Naive B cell (primary cell): Measurements from ENCODE around the gene SEL1L3. TPM values are rescaled to one million over a fixed set of nuclear protein-coding genes. Genes with fewer than 3 reads are reported as not detected.

ENCODE experiments used
- ATAC-seq, 2 donors: fragments of 150-1000 bp; cut with Tn5 transposase; 2 replicates each; pipeline ENCODE4 v1.10.0; 2021; ENCODE audit warnings: low read depth in 2 of 2, mild to moderate bottlenecking in 2 of 2, moderate library complexity in 2 of 2
- DNase-seq: peaks from one replicate; pipeline ENCODE4 v3.0.0; 2022
- H3K27ac Mint-ChIP-seq, 6 donors: one replicate each; pipeline ENCODE4 v1.8.0; 2020 to 2022; ENCODE audit warnings: mild to moderate bottlenecking in 6 of 6, mixed read lengths in 6 of 6, moderate library complexity in 5 of 6, inconsistent platforms in 2 of 6
- H3K27me3 Mint-ChIP-seq, 3 donors: one replicate each; pipeline ENCODE4 v1.8.0; 2021 to 2022; ENCODE audit warnings: mixed read lengths in 3 of 3, mild to moderate bottlenecking in 1 of 3
- H3K36me3 Mint-ChIP-seq, 2 donors: one replicate each; pipeline ENCODE4 v1.8.0; 2020 to 2022; ENCODE audit warnings: mixed read lengths in 2 of 2, inconsistent platforms in 1 of 2, mild to moderate bottlenecking in 1 of 2
- H3K4me1 Mint-ChIP-seq, 3 donors: one replicate each; pipeline ENCODE4 v1.8.0; 2020 to 2022; ENCODE audit warnings: mixed read lengths in 3 of 3, inconsistent platforms in 1 of 3, mild to moderate bottlenecking in 1 of 3, moderate library complexity in 1 of 3
- H3K4me3 Mint-ChIP-seq, 8 donors: one replicate each; pipeline ENCODE4 v1.8.0; 2020 to 2022; ENCODE audit warnings: mild to moderate bottlenecking in 8 of 8, mixed read lengths in 8 of 8, moderate library complexity in 8 of 8, inconsistent platforms in 2 of 8
- H3K9me3 Mint-ChIP-seq, 7 donors: one replicate each; pipeline ENCODE4 v1.8.0; 2020 to 2022; ENCODE audit warnings: mixed read lengths in 7 of 7, mild to moderate bottlenecking in 5 of 7, inconsistent platforms in 2 of 7, moderate library complexity in 1 of 7
- polyA plus RNA-seq, 6 donors: library from polyadenylated mRNA; unstranded; fragments of 300-500 nt; fragmentation: Illumina TruSeq; gene quantifications; one replicate each; pipeline ENCODE4 v1.2.3, GENCODE V29; 2021; ENCODE audit warnings: low read depth in 6 of 6

The SEL1L3 gene
- polyA plus RNA-seq, 6 donors from 2014 or later, result 129 to 288 (median 195) TPM

DNA sequence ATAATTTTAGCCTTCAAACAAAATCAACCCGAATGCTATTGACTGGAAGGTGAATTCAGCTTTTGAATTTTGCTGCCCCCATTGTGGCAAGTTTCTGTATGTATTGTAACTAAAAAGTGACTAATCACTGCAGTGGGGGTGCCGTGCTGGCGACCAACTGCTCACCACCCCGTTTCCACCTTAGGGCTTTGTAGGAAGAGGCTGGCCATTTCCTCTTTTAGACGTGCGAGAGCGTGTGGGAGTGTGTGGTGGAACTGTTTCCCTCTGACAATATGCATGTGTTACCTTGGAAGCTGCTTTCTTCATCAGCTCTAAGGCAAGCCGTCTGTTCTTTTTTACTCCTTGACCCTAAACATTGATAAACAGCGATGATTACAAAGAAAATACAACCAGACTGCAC lies 78.8 kb downstream of the SEL1L3 start:
- peaks cover 0 to 2% (median 0%) of the 10 kb centered on the region in 7 donors for H3K9me3 Mint-ChIP-seq

DNA sequence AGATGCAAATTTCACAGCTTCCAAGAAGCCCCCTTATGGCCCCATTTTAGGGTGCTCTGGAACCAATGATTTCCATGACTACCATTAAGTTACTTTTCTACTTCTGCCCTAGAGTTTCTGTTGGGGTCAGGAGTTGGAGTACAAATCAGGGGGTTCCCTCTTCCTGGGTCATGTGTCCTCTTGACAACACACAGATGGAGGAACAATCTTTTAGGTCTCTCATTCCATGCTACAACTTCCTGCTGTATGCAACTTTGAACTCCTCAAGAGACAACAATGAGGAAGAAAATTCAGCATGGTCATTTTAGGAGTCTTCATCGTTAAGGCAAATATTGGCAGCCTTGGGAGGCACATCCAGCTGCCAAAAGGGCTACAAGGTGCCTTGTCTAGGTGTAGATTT lies 79.7 kb downstream of the SEL1L3 start:
- Mint-ChIP-seq H3K27me3 (no peaks in the 10 kb centered on the region), H3K4me1 (peaks cover 2 to 10% (median 4%) of the 10 kb centered on the region in 3 donors), H3K27ac (no peak overlapping the region), H3K4me3 (no peak overlapping the region), H3K36me3 (peaks cover 35 to 39% of the 10 kb centered on the region in 2 donors), H3K9me3 (peaks cover 0 to 2% (median 0%) of the 10 kb centered on the region in 7 donors)
- DNase-seq (no peak), ATAC-seq (no peak)

More for the DNA sequence above, 78.8 kb downstream of the SEL1L3 start:
- H3K4me3 Mint-ChIP-seq, result no peak overlapping the region
- no peaks in the 10 kb centered on the region for H3K27me3 Mint-ChIP-seq
- H3K4me1 Mint-ChIP-seq, result peaks cover 3 to 10% (median 4%) of the 10 kb centered on the region in 3 donors
- H3K27ac Mint-ChIP-seq, result peak overlapping the region in 3 of 6 donors; percentile 52 to 76 (median 73)
- no peak for ATAC-seq
- H3K36me3 Mint-ChIP-seq, result peaks cover 28 to 41% of the 10 kb centered on the region in 2 donors
- no peak for DNase-seq

DNA sequence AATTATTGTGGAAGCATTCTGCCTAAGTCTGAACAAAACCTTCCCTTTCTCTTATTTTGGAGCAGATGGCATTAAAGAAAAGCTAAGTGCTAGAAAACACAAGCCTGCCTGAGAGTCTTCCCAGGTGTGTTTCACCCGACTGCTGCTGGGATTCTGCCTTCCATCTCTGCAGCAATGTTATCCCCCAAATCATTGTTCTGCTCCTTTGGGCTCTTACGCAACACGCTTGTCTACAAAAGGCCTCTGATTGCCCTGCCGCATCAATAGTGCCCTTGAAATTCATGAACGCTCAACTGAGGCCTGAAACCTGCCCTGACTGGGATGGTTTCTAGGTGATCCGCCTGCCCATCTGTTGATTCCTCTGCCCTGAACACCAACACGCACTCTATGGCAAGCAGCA lies 80.3 kb downstream of the SEL1L3 start:
- ATAC-seq, result no peak
- H3K4me1 Mint-ChIP-seq, result peaks cover 0 to 10% (median 4%) of the 10 kb centered on the region in 3 donors
- H3K9me3 Mint-ChIP-seq, result peaks cover 0 to 2% (median 0%) of the 10 kb centered on the region in 7 donors
- no peak overlapping the region for H3K4me3 Mint-ChIP-seq
- DNase-seq, result no peak
- peaks cover 39 to 42% of the 10 kb centered on the region in 2 donors for H3K36me3 Mint-ChIP-seq
- H3K27ac Mint-ChIP-seq, result peak overlapping the region in 3 of 6 donors; percentile 2 to 83 (median 81)
- no peaks in the 10 kb centered on the region for H3K27me3 Mint-ChIP-seq

DNA sequence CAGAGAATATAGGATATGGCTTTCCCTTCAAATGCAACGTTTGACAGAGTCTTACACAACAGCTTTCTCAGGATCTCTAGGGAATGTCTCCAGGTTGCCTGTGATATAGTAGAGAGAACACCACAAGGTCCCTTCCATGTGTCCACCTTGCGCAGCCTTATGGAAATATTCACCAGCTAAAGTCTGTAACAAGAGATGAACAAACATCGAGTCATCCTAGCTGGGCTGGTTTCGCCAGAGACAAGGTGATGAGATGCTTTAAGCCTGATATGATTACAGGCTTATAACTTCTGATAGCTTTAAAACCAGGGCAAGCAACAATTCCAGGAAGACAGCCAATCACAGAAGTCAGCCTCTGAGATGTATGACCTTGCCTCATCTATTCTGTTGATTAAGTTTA lies 83.8 kb downstream of the SEL1L3 start:
- H3K27ac Mint-ChIP-seq, result peak overlapping the region in 1 of 6 donors; percentile 32
- H3K9me3 Mint-ChIP-seq, result peaks cover 0 to 2% (median 0%) of the 10 kb centered on the region in 7 donors
- no peak overlapping the region for H3K4me3 Mint-ChIP-seq
- ATAC-seq (no peak), DNase-seq (no peak)
- peaks cover 38 to 53% of the 10 kb centered on the region in 2 donors for H3K36me3 Mint-ChIP-seq
- H3K27me3 Mint-ChIP-seq, result no peaks in the 10 kb centered on the region
- peaks cover 0 to 7% (median 4%) of the 10 kb centered on the region in 3 donors for H3K4me1 Mint-ChIP-seq

DNA sequence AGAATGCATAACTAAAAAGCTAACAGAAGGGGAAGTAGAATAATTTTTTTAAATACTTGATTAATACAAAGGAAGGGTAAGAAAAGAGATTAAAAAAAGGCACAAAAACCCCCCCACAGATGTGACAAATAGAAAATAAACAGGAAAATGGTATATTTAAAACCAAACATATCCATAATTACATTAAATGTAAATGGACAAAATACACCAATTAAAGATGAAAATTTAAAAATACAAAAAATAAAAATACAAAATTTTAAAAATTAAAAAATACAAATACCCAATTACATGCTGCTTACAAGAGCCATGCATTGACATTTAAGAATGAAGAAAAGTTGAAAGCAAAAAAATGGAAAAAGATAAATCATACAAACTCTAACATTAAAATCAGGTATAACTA lies 86.0 kb downstream of the SEL1L3 start:
- Mint-ChIP-seq H3K4me1 (peaks cover 0 to 11% (median 1%) of the 10 kb centered on the region in 3 donors), H3K4me3 (peak overlapping the region in 1 of 8 donors; percentile 60), H3K9me3 (peaks cover 0 to 2% (median 0%) of the 10 kb centered on the region in 7 donors)

DNA sequence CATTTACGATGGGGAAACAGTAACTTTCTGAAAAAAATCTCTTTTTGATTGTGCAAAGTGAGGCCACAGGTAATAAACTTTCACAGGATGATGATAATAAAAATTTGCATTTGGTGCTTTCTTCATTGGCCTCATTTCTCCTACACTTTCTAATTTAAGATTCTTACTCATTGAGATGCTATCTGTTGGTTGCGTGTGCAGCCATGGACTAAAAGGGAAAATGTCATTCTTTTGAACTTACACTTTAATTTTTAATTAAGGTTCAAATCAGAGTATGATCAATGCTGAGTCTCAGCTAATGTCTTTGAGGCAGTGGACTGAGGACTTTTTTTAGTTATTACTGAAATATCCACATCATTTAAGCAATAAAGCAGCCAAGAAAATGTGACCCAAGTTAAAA lies 87.6 kb downstream of the SEL1L3 start:
- peak overlapping the region in 2 of 6 donors; percentile 41 to 59 for H3K27ac Mint-ChIP-seq
- DNase-seq, result no peak
- H3K4me3 Mint-ChIP-seq, result no peak overlapping the region
- H3K9me3 Mint-ChIP-seq, result peaks cover 0 to 2% (median 0%) of the 10 kb centered on the region in 7 donors
- H3K36me3 Mint-ChIP-seq, result peaks cover 46 to 50% of the 10 kb centered on the region in 2 donors
- H3K4me1 Mint-ChIP-seq, result peaks cover 0 to 7% (median 0%) of the 10 kb centered on the region in 3 donors
- ATAC-seq, result no peak
- no peaks in the 10 kb centered on the region for H3K27me3 Mint-ChIP-seq

More for the DNA sequence above, 86.0 kb downstream of the SEL1L3 start:
- H3K36me3 Mint-ChIP-seq, result peaks cover 46 to 56% of the 10 kb centered on the region in 2 donors
- H3K27me3 Mint-ChIP-seq, result no peaks in the 10 kb centered on the region
- ATAC-seq (no peak), DNase-seq (no peak)
- peak overlapping the region in 1 of 6 donors; percentile 16 for H3K27ac Mint-ChIP-seq

DNA sequence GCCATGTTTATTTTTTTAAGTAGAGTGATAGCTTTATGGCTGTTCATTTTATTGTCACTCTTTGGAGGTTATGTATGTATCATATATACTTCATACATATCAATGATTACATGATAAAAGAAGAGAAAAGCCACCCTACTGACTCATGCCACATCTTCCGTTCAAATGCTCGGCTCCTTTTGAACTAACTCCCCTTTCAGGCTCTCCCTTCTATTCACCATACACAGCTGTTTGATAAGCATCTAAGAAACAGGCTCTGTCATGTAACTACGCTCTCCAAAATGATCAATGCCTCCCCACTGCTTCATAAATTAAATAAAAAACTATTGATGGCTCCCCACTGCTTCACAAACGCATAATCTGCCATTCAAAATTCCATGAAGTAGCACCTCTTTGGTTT lies 89.4 kb downstream of the SEL1L3 start:
- H3K9me3 Mint-ChIP-seq, result no peaks in the 10 kb centered on the region
- no peaks in the 10 kb centered on the region for H3K27me3 Mint-ChIP-seq
- no peak for ATAC-seq
- peaks cover 0 to 4% (median 0%) of the 10 kb centered on the region in 3 donors for H3K4me1 Mint-ChIP-seq
- no peak overlapping the region for H3K4me3 Mint-ChIP-seq
- H3K27ac Mint-ChIP-seq, result peak overlapping the region in 4 of 6 donors; percentile 29 to 84 (median 76)
- no peak for DNase-seq
- H3K36me3 Mint-ChIP-seq, result peaks cover 39 to 44% of the 10 kb centered on the region in 2 donors

DNA sequence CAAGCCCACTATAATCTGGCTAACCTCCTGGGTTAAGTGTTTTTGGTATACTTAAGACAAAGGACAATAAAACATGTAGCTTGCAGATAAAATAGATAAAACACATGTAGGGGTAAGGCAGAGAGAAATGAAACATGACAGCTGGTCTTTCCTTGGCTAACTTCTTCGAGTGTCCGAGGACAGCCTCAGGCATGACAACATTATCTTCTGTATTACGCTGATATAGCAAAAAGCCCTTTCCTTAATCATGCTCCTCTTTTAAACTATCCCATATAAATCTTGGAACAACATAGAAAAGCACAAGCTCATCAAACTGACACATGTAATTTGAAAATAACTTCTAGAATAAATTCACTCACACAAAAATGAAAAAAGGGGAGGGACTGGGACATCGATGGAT lies 91.1 kb downstream of the SEL1L3 start:
- Mint-ChIP-seq H3K27ac (peak overlapping the region in 1 of 6 donors; percentile 57), H3K27me3 (no peaks in the 10 kb centered on the region), H3K36me3 (peaks cover 29 to 33% of the 10 kb centered on the region in 2 donors), H3K4me1 (peaks cover 0 to 4% (median 0%) of the 10 kb centered on the region in 3 donors), H3K9me3 (no peaks in the 10 kb centered on the region), H3K4me3 (no peak overlapping the region)
- DNase-seq (no peak), ATAC-seq (no peak)

DNA sequence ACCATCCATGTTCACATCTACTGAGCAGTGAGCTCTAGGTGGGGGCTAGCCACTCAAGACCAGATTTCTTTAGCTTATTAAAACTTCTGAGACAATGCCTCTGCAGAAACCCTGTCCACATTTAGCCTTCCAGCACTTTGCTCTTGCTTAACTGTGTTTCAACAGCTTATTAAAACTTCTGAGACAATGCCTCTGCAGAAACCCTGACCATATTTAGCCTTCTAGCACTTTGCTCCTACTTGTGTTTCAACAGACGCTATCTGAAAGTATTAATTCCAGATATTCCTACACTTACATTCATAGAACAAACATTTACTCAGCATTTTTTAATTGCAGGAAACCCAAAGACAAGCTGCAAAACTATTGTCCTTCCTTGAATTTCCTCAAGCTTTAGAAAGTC lies 91.9 kb downstream of the SEL1L3 start:
- ATAC-seq (no peak), DNase-seq (no peak)
- no peaks in the 10 kb centered on the region for H3K27me3 Mint-ChIP-seq
- H3K4me1 Mint-ChIP-seq, result peaks cover 0 to 4% (median 0%) of the 10 kb centered on the region in 3 donors
- no peaks in the 10 kb centered on the region for H3K9me3 Mint-ChIP-seq
- H3K4me3 Mint-ChIP-seq, result no peak overlapping the region
- peaks cover 30 to 37% of the 10 kb centered on the region in 2 donors for H3K36me3 Mint-ChIP-seq
- H3K27ac Mint-ChIP-seq, result no peak overlapping the region

DNA sequence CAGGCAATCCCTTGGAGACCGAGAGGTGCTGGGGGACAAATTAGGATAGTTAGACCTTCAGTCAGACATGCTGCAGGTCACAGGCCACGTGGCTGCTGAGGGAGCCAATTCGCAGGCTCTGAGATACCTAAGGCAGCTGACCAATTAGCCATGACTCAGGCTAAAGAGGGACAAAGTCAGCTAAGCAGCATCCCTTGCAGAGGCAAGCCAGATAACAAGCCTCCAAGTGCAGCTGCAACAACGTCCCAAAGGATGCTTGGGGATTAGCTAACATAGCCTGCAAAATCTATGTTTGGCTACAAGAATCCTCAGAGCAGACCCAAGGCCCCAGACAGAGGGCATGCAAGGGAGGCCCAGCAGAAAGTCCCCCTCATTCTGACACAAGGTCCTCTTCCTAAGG lies 93.5 kb downstream of the SEL1L3 start:
- no peak for ATAC-seq
- no peak for DNase-seq
- H3K4me3 Mint-ChIP-seq, result no peak overlapping the region
- peaks cover 0 to 4% (median 0%) of the 10 kb centered on the region in 3 donors for H3K4me1 Mint-ChIP-seq
- no peak overlapping the region for H3K27ac Mint-ChIP-seq
- H3K27me3 Mint-ChIP-seq, result no peaks in the 10 kb centered on the region
- H3K9me3 Mint-ChIP-seq, result no peaks in the 10 kb centered on the region
- peaks cover 34 to 39% of the 10 kb centered on the region in 2 donors for H3K36me3 Mint-ChIP-seq

DNA sequence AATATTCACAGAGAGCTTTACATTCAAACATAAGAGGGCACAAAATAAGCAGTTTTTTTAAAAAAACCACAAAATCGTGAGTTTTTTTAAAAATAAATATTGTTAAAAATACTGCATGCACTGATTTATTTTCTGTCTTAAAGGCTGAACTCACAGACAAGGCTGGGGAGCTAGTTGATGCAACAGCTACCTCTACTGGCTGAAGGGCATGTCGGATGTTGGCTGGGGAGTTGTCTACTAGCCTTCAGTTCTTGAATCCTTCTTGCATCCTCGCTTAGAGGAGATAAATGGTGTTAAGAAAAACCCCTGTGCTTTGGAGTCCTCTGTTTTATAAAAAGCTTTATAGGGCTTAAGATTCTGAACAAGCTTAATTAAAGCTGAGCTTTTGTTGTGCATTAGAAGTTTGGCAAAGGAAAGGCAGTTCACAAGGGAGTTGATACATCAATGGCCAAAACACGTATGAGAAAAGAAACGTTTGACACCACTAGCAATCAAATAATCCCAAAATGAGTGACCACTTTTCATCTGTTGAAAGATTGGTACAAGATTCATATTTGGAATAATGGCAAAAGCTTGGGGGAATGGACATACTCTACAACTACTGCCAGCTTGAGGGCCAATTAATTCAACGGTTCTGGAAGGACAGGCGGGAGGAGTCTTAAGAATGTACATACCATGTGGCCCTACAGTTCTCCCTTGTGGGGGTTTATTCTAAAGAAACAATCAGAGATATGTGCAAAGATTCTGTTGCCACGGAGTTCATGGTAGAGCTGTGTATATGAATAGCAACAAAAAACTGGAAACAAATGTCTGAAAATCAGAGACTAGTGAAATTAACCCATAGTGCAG lies 94.7 kb downstream of the SEL1L3 start:
- peak overlapping the region in 3 of 6 donors; percentile 20 to 47 (median 25) for H3K27ac Mint-ChIP-seq
- DNase-seq (no peak), ATAC-seq (no peak)
- peaks cover 35 to 40% of the 10 kb centered on the region in 2 donors for H3K36me3 Mint-ChIP-seq
- H3K27me3 Mint-ChIP-seq, result no peaks in the 10 kb centered on the region
- no peaks in the 10 kb centered on the region for H3K9me3 Mint-ChIP-seq
- no peak overlapping the region for H3K4me3 Mint-ChIP-seq
- H3K4me1 Mint-ChIP-seq, result peaks cover 0 to 4% (median 0%) of the 10 kb centered on the region in 3 donors

DNA sequence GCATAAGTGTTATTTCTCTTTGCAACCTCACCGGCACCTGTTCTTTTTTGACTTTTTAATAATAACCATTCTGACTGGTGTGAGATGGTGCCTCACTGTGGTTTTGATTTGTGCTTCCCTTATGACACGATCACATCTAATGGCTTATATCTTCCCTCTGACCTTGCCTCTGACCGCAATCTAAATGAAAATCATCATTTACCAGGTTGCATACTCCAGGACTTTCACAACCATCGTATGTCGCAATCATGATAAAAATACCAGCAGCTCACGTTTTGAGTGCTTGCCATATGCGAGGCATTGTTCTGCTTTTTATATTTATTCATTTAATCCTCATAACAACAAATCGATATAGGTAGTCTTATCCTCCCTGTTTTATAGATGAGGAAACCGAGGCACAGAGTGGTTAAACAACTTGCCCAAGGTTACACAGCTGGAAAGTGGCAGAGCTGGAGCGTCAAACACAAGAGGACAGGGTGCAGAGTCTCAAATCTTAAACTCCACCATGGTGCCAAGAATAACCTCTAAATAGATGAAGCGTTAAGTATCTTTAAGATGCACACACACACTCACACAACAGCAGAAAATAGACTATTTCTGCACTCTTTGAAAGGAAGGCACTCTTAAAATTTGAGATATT lies 102.2 kb downstream of the SEL1L3 start:
- H3K9me3 Mint-ChIP-seq, result peaks cover 0 to 5% (median 0%) of the 10 kb centered on the region in 7 donors
- H3K27ac Mint-ChIP-seq, result peak overlapping the region in 2 of 6 donors; percentile 2 to 49

DNA sequence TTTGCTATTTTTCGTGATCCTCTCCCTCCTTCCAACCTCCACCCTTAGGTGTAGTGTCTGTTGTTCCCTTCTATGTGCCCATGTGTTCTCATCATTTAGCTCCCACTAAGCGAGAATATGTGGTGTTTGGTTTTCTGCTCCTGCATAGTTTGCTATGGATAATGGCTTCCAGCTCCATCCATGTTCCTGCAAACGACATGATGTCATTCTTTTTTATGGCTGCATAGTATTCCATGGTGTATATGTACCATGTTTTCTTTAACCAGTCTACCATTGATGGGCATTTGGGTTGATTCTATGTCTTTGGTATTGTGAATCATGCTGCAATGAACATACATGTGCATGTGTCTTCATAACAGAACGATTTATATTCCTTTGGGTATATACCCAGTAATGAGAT lies 102.7 kb downstream of the SEL1L3 start:
- ATAC-seq, result no peak
- Mint-ChIP-seq H3K36me3 (peaks cover 56 to 65% of the 10 kb centered on the region in 2 donors), H3K9me3 (peaks cover 0 to 5% (median 0%) of the 10 kb centered on the region in 7 donors), H3K27ac (peak overlapping the region in 1 of 6 donors; percentile 70), H3K27me3 (no peaks in the 10 kb centered on the region), H3K4me1 (peaks cover 0 to 5% (median 0%) of the 10 kb centered on the region in 3 donors), H3K4me3 (no peak overlapping the region)
- DNase-seq, result no peak

More for the DNA sequence above, 102.2 kb downstream of the SEL1L3 start:
- DNase-seq (no peak), ATAC-seq (no peak)
- Mint-ChIP-seq H3K36me3 (peaks cover 50 to 60% of the 10 kb centered on the region in 2 donors), H3K27me3 (no peaks in the 10 kb centered on the region), H3K4me1 (peaks cover 0 to 5% (median 0%) of the 10 kb centered on the region in 3 donors), H3K4me3 (no peak overlapping the region)
